Mesothelial cell of epicardium (in vitro differentiated cells): ENCODE data around the gene NEK8. TPM values are rescaled to one million over a fixed set of nuclear protein-coding genes. Genes with fewer than 3 reads are reported as not detected.
A peak's percentile ranks its signal among the peaks of the same experiment; 100 is the strongest.

Experiments used
- DNase-seq, 2 experiments: peaks; one replicate each; pipeline ENCODE4 v3.0.0; 2021; ENCODE audit warnings: low spot score in 2 of 2; ENCODE audit not compliant: unreplicated experiment in 2 of 2
- H3K27ac Mint-ChIP-seq: 2 replicates; pipeline ENCODE4 v1.8.0; 2021; ENCODE audit warnings: mixed read lengths
- H3K27me3 Mint-ChIP-seq: 2 replicates; pipeline ENCODE4 v1.8.0; 2021; ENCODE audit warnings: low read depth, mixed read lengths
- H3K36me3 Mint-ChIP-seq: 2 replicates; pipeline ENCODE4 v1.8.0; 2021; ENCODE audit warnings: mixed read lengths
- H3K4me1 Mint-ChIP-seq: 2 replicates; pipeline ENCODE4 v1.8.0; 2021; ENCODE audit warnings: mixed read lengths
- H3K4me3 Mint-ChIP-seq: 2 replicates; pipeline ENCODE4 v1.8.0; 2021; ENCODE audit warnings: mild to moderate bottlenecking, moderate library complexity, mixed read lengths
- H3K9me3 Mint-ChIP-seq: 2 replicates; pipeline ENCODE4 v1.8.0; 2021; ENCODE audit warnings: mixed read lengths
- total RNA-seq: library from RNA; stranded (reverse); gene quantifications from 3 replicates; pipeline ENCODE4 v1.2.1, GENCODE V29; 2021
- TF ChIP-seq, protein P1 (sequence below): fragments of 200-600 bp; sonication (generic); IDR thresholded peaks from one replicate; pipeline ENCODE4 v1.5.0; 2021; ENCODE audit warnings: antibody characterized with exemption; ENCODE audit not compliant: unreplicated experiment

The NEK8 gene
- total RNA-seq, 1 donor from 2014 or later = 7.6 TPM

DNA sequence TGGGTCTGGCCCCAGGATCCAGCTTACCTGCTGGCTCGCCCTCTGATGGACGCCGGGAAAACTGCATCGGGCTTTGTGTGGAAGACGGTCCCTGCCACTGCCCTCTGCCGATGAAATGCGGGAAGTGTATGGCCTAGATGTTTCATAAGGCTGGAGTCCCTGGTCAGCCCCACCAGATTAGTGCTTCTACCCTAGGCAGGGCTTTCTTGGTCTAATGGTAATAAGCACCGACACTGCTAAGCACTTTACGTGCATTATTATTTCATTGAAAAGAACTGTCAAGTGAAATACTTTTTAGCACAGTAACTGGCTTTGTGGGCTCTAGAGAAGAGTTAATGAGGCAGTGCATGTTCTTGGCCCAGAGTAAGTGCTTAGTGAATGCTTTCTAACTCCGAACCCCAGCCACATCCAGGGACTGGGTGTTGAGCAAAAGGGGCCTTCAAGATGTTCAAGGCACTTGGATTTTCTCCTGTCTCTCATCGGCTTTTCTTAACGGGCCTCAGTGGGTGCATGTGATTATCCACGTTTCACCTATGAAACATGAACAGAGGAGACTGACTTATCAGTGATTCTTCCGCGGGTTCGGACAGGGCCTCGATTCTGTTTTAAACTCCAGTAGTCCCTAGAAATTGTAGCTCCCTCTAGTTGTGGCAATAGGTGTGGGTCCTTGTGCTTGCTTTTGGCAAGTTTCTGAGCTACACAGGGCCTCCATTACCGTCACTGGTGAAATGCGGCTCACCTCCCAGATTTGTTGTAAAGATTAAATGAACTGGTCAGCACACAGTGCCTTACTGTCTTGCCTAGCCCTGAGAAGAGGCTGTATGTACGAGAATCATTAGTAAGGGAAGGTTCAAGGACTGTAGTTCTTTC lies 21.8 kb downstream of the NEK8 start:
- Mint-ChIP-seq H3K4me3 (no peak overlapping the region), H3K27me3 (no peaks in the 10 kb centered on the region)

DNA sequence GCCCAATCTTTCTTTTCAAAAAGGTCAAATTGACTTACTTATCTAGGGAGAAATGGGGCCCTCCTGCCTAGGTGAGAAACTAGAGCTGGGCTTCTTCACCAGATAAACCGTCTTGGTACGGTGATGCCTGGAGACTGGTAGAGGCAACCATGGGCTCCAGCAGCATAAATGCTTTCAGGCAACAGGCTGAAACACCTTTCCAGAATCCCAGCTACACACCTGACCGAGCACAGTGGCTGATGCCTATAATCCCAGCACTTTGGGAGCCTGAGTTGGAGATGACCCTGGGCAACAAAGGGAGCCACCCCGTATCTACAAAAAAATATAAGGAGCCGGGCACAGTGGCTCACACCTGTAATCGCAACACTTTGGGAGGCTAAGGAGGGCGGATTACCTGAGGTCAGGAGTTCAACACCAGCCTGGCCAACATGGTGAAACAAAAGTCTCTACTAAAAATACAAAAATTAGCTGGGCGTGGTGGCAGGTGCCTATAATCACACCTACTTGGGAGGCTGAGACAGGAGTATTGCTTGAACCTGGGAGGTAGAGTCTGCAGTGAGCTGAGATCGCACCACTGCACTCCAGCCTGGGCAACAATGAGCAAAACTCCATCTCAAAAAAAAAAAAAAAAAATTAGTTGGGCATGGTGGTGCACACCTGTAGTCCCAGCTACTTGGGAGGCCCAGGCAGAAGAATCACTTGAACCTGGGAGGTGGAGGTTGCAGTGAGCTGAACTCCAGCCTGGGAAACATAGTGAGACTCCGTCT lies 23.2 kb downstream of the NEK8 start:
- H3K27ac Mint-ChIP-seq = peak overlapping the region; percentile 16
- H3K4me3 Mint-ChIP-seq = no peak overlapping the region
- peaks cover 10% of the 10 kb centered on the region for H3K36me3 Mint-ChIP-seq
- TF ChIP-seq, protein P1, sequence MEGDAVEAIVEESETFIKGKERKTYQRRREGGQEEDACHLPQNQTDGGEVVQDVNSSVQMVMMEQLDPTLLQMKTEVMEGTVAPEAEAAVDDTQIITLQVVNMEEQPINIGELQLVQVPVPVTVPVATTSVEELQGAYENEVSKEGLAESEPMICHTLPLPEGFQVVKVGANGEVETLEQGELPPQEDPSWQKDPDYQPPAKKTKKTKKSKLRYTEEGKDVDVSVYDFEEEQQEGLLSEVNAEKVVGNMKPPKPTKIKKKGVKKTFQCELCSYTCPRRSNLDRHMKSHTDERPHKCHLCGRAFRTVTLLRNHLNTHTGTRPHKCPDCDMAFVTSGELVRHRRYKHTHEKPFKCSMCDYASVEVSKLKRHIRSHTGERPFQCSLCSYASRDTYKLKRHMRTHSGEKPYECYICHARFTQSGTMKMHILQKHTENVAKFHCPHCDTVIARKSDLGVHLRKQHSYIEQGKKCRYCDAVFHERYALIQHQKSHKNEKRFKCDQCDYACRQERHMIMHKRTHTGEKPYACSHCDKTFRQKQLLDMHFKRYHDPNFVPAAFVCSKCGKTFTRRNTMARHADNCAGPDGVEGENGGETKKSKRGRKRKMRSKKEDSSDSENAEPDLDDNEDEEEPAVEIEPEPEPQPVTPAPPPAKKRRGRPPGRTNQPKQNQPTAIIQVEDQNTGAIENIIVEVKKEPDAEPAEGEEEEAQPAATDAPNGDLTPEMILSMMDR = no peak
- no peak for DNase-seq
- no peaks in the 10 kb centered on the region for H3K27me3 Mint-ChIP-seq
- peaks cover 20% of the 10 kb centered on the region for H3K4me1 Mint-ChIP-seq
- no peaks in the 10 kb centered on the region for H3K9me3 Mint-ChIP-seq

More for the DNA sequence above, 21.8 kb downstream of the NEK8 start:
- Mint-ChIP-seq H3K27ac (peak overlapping the region; percentile 69), H3K4me1 (peaks cover 29% of the 10 kb centered on the region), H3K36me3 (peaks cover 7% of the 10 kb centered on the region), H3K9me3 (no peaks in the 10 kb centered on the region)
- TF ChIP-seq, protein P1 = peak; percentile 95
- peak; percentile 83 to 93 for DNase-seq

DNA sequence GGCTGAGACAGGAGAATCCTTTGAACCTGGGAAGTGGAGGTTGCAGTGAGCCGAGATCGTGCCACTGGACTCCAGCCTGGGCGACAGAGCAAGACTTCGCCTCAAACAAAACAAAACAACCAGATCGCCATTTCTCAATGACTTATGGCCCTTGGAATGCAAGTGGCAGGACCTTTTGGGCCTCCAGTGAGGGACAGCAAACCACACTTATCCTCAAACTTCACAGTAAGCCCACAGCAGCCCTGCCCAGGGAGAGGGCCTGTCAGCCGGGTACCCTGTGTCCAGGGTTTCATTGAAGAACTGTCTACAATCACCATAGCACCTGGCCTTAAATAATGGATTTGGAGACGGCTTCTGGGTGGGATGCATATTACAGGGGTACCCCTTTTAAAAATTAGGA lies 26.9 kb downstream of the NEK8 start:
- H3K36me3 Mint-ChIP-seq = peaks cover 12% of the 10 kb centered on the region
- H3K4me3 Mint-ChIP-seq = no peak overlapping the region
- TF ChIP-seq, protein P1 = no peak
- no peak for DNase-seq
- no peaks in the 10 kb centered on the region for H3K4me1 Mint-ChIP-seq
- H3K27me3 Mint-ChIP-seq = no peaks in the 10 kb centered on the region
- H3K27ac Mint-ChIP-seq = no peak overlapping the region
- H3K9me3 Mint-ChIP-seq = no peaks in the 10 kb centered on the region

DNA sequence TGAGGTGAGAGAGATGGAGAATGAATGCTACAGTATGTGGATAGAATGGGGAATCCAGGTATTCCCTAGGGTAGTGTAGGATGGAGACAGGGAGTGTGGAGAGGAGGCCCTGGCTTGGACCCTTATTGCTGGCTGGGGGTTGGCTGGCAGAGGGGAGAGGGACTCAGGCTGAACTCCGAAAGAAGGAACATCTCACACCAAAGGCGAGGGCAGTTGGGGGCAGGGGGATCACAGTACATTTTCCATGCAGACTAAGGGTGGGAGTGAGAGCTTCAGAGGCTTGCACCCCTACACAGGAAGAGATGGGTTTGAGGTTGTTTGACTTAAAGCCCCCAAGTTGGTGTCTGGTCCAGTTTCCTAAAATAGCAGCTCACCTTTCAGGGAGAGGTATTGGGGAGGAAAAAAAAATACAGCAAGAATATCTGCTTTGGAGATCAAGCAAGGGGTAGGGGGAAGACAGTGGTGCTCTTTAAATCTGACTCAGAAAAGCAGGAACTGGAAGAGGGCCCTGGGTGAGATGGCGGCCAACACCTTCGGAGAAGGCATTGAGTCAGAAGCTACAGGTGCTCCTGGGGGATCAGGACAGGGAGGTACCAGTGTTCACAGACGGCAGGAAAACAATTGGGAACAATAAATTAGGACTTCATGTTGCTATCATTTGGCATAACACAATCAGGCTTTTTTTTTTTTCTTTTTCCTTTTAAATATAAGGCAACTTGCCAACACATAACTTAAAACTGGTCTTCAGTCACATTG lies 27.6 kb downstream of the NEK8 start:
- H3K36me3 Mint-ChIP-seq = peaks cover 12% of the 10 kb centered on the region
- no peaks in the 10 kb centered on the region for H3K9me3 Mint-ChIP-seq
- DNase-seq = no peak
- no peak overlapping the region for H3K4me3 Mint-ChIP-seq
- no peaks in the 10 kb centered on the region for H3K27me3 Mint-ChIP-seq
- peak overlapping the region; percentile 23 for H3K27ac Mint-ChIP-seq
- TF ChIP-seq, protein P1 = no peak
- H3K4me1 Mint-ChIP-seq = no peaks in the 10 kb centered on the region

DNA sequence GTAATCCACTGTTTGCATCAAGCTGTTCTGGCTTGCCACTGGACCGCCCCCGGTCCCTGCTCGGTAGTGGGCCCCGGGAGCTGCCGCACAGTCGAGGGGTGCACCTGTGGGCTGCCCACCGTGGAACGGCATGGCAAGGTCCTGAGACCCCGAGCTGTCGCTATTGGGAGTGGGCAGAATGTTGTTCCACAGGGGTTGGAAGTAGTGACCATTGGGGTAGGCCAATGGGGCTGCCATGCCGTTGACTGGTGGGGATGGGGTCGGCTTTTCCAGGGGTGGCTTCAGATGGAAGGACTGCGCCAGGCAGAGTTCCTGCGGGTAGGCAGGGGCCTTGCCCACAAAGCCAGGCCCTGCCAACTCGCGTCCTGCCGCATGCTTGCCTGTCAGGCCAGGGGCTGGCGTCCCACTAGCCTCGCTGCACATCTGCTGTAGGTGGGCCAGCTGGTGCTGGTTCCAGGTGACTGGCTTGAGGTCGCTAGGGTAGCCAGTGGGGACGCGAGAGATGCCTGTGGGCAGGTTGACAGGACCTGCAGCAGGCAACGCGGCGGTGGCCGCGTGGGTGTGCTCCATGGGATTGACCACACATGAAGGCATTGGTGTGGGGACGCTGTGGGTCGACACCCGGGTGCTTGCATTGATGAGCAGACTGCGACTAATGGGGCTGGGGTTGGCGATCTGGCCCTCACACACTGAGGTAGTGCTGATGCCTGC lies 30.0 kb downstream of the NEK8 start:
- no peak overlapping the region for H3K27ac Mint-ChIP-seq

More for the DNA sequence above, 30.0 kb downstream of the NEK8 start:
- Mint-ChIP-seq H3K9me3 (no peaks in the 10 kb centered on the region), H3K4me3 (no peak overlapping the region), H3K36me3 (peaks cover 7% of the 10 kb centered on the region), H3K4me1 (no peaks in the 10 kb centered on the region), H3K27me3 (no peaks in the 10 kb centered on the region)
- TF ChIP-seq, protein P1 = no peak
- no peak for DNase-seq
